ENCODE measurements around the gene LTBP1. TPM values are rescaled to one million over a fixed set of nuclear protein-coding genes. Genes with fewer than 3 reads are reported as not detected.

LTBP1 gene
- total RNA-seq, 1 experiment from 2014 or later, result 28.5 TPM

- Histone ChIP-seq H3K14ac (ENCODE audit: insufficient read depth, low read length) (no peak overlapping the region), H3K4me2 (ENCODE audit: insufficient read depth, insufficient read length, low read length) (no peak overlapping the region), H3K23ac (ENCODE audit: insufficient read length, low read depth, low read length) (no peak overlapping the region), H2BK120ac (ENCODE audit: low read depth, low read length, poor library complexity, severe bottlenecking) (no peak overlapping the region), H4K20me1 (ENCODE audit: control insufficient read depth, insufficient read depth, insufficient read length) (no peaks in the 10 kb centered on the region), H2BK12ac (ENCODE audit: insufficient read length, low read depth, low read length) (no peak overlapping the region), H4K8ac (replicated peaks; ENCODE audit: insufficient read length, low read depth, low read length) (no peak overlapping the region), H2AFZ (ENCODE audit: low read length) (no peak overlapping the region), H2AK5ac (ENCODE audit: insufficient read length, low read length) (no peak overlapping the region), H3K56ac (ENCODE audit: insufficient read length, low read depth, low read length) (no peak overlapping the region), H3T11ph (ENCODE audit: low read length) (no peak overlapping the region), H2BK20ac (ENCODE audit: low read depth, low read length, poor library complexity, severe bottlenecking) (no peak overlapping the region), H3K9ac (ENCODE audit: extremely low read depth, insufficient read length, low read length) (no peak overlapping the region), H3K27me3 (ENCODE audit: insufficient read depth, low read length) (no peaks in the 10 kb centered on the region), H3K4me1 (ENCODE audit: insufficient read depth, low read length) (no peaks in the 10 kb centered on the region), H4K91ac (ENCODE audit: insufficient read length, low read depth, low read length) (no peak overlapping the region), H2BK15ac (ENCODE audit: low read depth, low read length) (no peak overlapping the region), H3K18ac (ENCODE audit: insufficient read length, low read depth, low read length) (no peak overlapping the region), H3K79me2 (ENCODE audit: insufficient read depth, low read length) (no peaks in the 10 kb centered on the region), H3K4ac (ENCODE audit: low read depth, low read length) (no peak overlapping the region), H3K9me3 (ENCODE audit: control insufficient read depth, low read depth, low read length) (no peaks in the 10 kb centered on the region), H3K27ac (ENCODE audit: insufficient read length, low read depth, low read length) (no peak overlapping the region), H2BK5ac (ENCODE audit: insufficient read length, low read length) (no peak overlapping the region), H3K23me2 (ENCODE audit: insufficient read length, low read depth, low read length, poor library complexity, severe bottlenecking) (no peaks in the 10 kb centered on the region), H4K5ac (ENCODE audit: insufficient read length, low read depth, low read length) (no peak overlapping the region), H3K79me1 (ENCODE audit: insufficient read depth, low read depth, low read length, poor library complexity, severe bottlenecking) (no peaks in the 10 kb centered on the region)
- H3K36me3 Mint-ChIP-seq (ENCODE audit: insufficient read depth in 1 of 3, low read depth in 3 of 3), result no peaks in the 10 kb centered on the region
- H3K4me3 Mint-ChIP-seq, result no peak overlapping the region
- H3K27ac Mint-ChIP-seq, result no peak overlapping the region
- H3K9me3 Mint-ChIP-seq, result no peaks in the 10 kb centered on the region
- peaks cover 5 to 13% of the 10 kb centered on the region in 2 experiments for H3K4me1 Mint-ChIP-seq
- no peaks in the 10 kb centered on the region for H3K27me3 Mint-ChIP-seq (ENCODE audit: low read depth)
- no CpG with 5 or more reads among the region's 2 CpGs for WGBS (ENCODE audit: extremely low coverage, insufficient read length, low lambda C conversion rate)
- TF ChIP-seq, protein P1, sequence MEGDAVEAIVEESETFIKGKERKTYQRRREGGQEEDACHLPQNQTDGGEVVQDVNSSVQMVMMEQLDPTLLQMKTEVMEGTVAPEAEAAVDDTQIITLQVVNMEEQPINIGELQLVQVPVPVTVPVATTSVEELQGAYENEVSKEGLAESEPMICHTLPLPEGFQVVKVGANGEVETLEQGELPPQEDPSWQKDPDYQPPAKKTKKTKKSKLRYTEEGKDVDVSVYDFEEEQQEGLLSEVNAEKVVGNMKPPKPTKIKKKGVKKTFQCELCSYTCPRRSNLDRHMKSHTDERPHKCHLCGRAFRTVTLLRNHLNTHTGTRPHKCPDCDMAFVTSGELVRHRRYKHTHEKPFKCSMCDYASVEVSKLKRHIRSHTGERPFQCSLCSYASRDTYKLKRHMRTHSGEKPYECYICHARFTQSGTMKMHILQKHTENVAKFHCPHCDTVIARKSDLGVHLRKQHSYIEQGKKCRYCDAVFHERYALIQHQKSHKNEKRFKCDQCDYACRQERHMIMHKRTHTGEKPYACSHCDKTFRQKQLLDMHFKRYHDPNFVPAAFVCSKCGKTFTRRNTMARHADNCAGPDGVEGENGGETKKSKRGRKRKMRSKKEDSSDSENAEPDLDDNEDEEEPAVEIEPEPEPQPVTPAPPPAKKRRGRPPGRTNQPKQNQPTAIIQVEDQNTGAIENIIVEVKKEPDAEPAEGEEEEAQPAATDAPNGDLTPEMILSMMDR (conservative IDR thresholded peaks at IDR 0.05), result no peak
- no peak for DNase-seq
These were observed 85.5 kb downstream of the LTBP1 start for GRCh38 chr2:33032245-33032644.
